Spleen (tissue), 7 donors: ENCODE data around the gene CIZ1.

Experiments
- POLR2AphosphoS5 ChIP-seq, 3 donors: sonication (generic); formaldehyde crosslinking; IDR thresholded peaks; one replicate each; pipeline ENCODE4 v1.5.1; 2017; ENCODE audit warnings: antibody characterized with exemption in 3 of 3
- TF ChIP-seq, protein P1 (sequence below), 11 experiments: fragments of 200-600 bp in 7 of 11; fragments of 450-650 bp in 4 of 11; sonication (generic) in 4 of 11; IDR thresholded peaks in 8 of 11; conservative IDR thresholded peaks in 3 of 11; 1 replicate in 7 of 11; 2 replicates in 4 of 11; pipeline versions ENCODE4 v1.4.0 to v1.8.0; 2016 to 2021; ENCODE audit warnings: antibody characterized with exemption in 11 of 11, inconsistent platforms in 4 of 11, mild to moderate bottlenecking in 1 of 11
- donor health status: DM: no; HTN: no; CAD: no; lungs with moderate emphysema.
- donor health status: DM: no; HTN: no; CAD: no.
- donor health status: DM: no; HTN: no; CAD: no.

DNA sequence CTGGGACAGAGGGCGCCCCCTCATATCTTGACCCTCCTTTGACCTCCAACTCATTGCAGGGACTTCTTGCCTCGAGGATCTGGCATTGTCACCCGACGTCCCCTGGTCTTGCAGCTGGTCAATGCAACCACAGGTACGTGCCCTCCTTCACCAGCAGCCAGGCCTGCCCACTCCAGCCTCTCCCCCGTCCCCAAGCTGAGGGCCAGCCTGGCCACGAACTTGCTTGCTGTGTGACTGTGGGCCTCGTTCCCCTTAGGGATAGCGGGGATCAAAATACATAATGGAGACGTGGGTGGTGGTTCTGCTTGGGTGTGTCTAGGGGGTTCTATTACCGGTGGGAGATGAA lies 26.8 kb upstream of the CIZ1 start:
- TF ChIP-seq, protein P1, sequence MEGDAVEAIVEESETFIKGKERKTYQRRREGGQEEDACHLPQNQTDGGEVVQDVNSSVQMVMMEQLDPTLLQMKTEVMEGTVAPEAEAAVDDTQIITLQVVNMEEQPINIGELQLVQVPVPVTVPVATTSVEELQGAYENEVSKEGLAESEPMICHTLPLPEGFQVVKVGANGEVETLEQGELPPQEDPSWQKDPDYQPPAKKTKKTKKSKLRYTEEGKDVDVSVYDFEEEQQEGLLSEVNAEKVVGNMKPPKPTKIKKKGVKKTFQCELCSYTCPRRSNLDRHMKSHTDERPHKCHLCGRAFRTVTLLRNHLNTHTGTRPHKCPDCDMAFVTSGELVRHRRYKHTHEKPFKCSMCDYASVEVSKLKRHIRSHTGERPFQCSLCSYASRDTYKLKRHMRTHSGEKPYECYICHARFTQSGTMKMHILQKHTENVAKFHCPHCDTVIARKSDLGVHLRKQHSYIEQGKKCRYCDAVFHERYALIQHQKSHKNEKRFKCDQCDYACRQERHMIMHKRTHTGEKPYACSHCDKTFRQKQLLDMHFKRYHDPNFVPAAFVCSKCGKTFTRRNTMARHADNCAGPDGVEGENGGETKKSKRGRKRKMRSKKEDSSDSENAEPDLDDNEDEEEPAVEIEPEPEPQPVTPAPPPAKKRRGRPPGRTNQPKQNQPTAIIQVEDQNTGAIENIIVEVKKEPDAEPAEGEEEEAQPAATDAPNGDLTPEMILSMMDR (IDR thresholded peaks at IDR 0.05 in 8 of 11, conservative IDR thresholded peaks at IDR 0.05 in 3 of 11) = no peak
- no peak for TF ChIP-seq POLR2AphosphoS5 (IDR thresholded peaks at IDR 0.05)
